ENCODE data around the gene UNC5A.

UNC5A gene

GRCh38 chr5:176851380-176851779 lies 41.0 kb downstream of the UNC5A start:
- peak overlapping the region; percentile 61 for H2BK15ac ChIP-seq (ENCODE audit: low read length)
- peak overlapping the region; percentile 75 for H4K91ac ChIP-seq (ENCODE audit: low read depth, low read length, poor library complexity)
- no peaks in the 10 kb centered on the region for H3K9me3 ChIP-seq (replicated peaks in 1 of 2; ENCODE audit: control insufficient read depth in 2 of 2, insufficient read depth in 1 of 2, low read depth in 1 of 2, low read length in 2 of 2)
- H3K23ac ChIP-seq (ENCODE audit: low read depth, low read length, poor library complexity): peak overlapping the region; percentile 58
- WGBS, 2 donors (ENCODE audit: extremely low coverage in 2 of 2, insufficient read length in 2 of 2, insufficient replicate concordance in 1 of 2): no CpG with 5 or more reads among the region's 12 CpGs
- no peak overlapping the region for H3K9ac ChIP-seq (ENCODE audit: low read depth, low read length, poor library complexity)
- H2BK5ac ChIP-seq (ENCODE audit: low read length): peak overlapping the region; percentile 62
- peaks cover 4% of the 10 kb centered on the region for H3K79me1 ChIP-seq (ENCODE audit: low read depth, low read length)
- H3K27me3 ChIP-seq (ENCODE audit: control insufficient read depth in 3 of 3, insufficient read depth in 3 of 3, low read depth in 1 of 3, low read length in 3 of 3): peaks cover 0 to 69% (median 0%) of the 10 kb centered on the region in 3 experiments
- no peak overlapping the region for H3K4ac ChIP-seq (ENCODE audit: low read length)
- H3K27ac ChIP-seq (replicated peaks; ENCODE audit: low read length): no peak overlapping the region
- no peak overlapping the region for H2BK120ac ChIP-seq (ENCODE audit: low read depth, low read length)
- no peaks in the 10 kb centered on the region for H3K36me3 ChIP-seq (replicated peaks in 1 of 2; ENCODE audit: control insufficient read depth in 2 of 2, insufficient read depth in 2 of 2, low read length in 2 of 2)
- H2AFZ ChIP-seq (ENCODE audit: low read length): no peak overlapping the region
- peak overlapping the region; percentile 52 for H3K18ac ChIP-seq (ENCODE audit: low read length)
- no peak overlapping the region for H3K14ac ChIP-seq (ENCODE audit: low read length)
- no peak overlapping the region for H4K8ac ChIP-seq (ENCODE audit: low read depth, low read length)
- no peak overlapping the region for H3K4me2 ChIP-seq (ENCODE audit: insufficient read depth, low read length, poor library complexity, severe bottlenecking)
- no peak for DNase-seq (ENCODE audit: low spot score)
- H3K4me1 ChIP-seq (ENCODE audit: control insufficient read depth in 2 of 2, insufficient read depth in 1 of 2, low read depth in 1 of 2, low read length in 2 of 2): peaks cover 4 to 23% of the 10 kb centered on the region in 2 donors
- peak overlapping the region; percentile 78 for H2AK5ac ChIP-seq (ENCODE audit: low read depth, low read length)
- no peak overlapping the region for H3K4me3 ChIP-seq (ENCODE audit: low read length in 2 of 2)
- no peak overlapping the region for H2BK12ac ChIP-seq (ENCODE audit: low read length)

DNA sequence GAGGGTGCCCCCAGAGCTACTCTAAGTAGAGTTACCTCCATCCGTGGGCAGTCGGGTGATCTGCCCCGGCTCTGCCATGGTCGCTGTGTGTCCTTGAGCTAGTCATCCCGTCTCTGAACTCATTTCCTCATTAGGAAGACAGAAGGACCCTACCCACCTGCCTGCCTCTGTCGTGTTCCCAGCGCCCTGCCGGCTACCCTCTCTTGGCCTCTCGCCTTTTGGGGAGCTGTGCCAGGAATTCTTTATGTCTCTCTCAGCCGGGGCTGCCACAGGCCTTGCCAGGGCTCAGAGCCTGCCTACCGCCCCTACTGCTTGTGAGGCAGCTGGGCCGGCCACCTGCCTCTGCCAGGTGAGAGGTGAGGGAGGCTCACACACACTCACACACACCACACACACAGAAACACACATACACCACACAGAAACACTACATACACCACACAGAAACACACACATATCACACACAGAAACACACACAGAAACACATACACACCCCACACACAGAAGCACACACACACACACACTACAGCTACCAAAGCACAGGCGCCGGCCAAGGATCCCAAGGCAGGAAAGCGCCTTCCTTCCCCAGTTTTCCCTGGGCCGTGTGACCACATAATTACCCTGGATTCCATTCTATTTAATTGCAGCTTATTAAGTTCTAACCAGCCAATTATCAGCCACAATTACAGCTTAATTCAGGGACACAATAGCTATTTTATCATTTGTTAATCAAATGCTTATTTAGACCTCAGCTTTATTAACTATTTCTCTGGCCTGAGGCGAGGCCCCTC lies 41.7 kb downstream of the UNC5A start:
- Histone ChIP-seq H3K27ac (replicated peaks; ENCODE audit: low read length) (no peak overlapping the region), H3K14ac (ENCODE audit: low read length) (no peak overlapping the region), H3K36me3 (replicated peaks in 1 of 2; ENCODE audit: control insufficient read depth in 2 of 2, insufficient read depth in 2 of 2, low read length in 2 of 2) (no peaks in the 10 kb centered on the region), H3K18ac (ENCODE audit: low read length) (peak overlapping the region; percentile 19), H3K4me3 (ENCODE audit: low read length in 2 of 2) (no peak overlapping the region), H3K4me2 (ENCODE audit: insufficient read depth, low read length, poor library complexity, severe bottlenecking) (no peak overlapping the region), H3K4ac (ENCODE audit: low read length) (no peak overlapping the region), H3K23ac (ENCODE audit: low read depth, low read length, poor library complexity) (peak overlapping the region; percentile 74), H4K91ac (ENCODE audit: low read depth, low read length, poor library complexity) (peak overlapping the region; percentile 75), H4K8ac (ENCODE audit: low read depth, low read length) (no peak overlapping the region), H3K27me3 (ENCODE audit: control insufficient read depth in 3 of 3, insufficient read depth in 3 of 3, low read depth in 1 of 3, low read length in 3 of 3) (peaks cover 0 to 67% (median 0%) of the 10 kb centered on the region in 3 experiments), H2BK120ac (ENCODE audit: low read depth, low read length) (no peak overlapping the region), H2AK5ac (ENCODE audit: low read depth, low read length) (peak overlapping the region; percentile 78), H3K4me1 (ENCODE audit: control insufficient read depth in 2 of 2, insufficient read depth in 1 of 2, low read depth in 1 of 2, low read length in 2 of 2) (peaks cover 4 to 23% of the 10 kb centered on the region in 2 donors), H2BK12ac (ENCODE audit: low read length) (no peak overlapping the region), H3K9me3 (replicated peaks in 1 of 2; ENCODE audit: control insufficient read depth in 2 of 2, insufficient read depth in 1 of 2, low read depth in 1 of 2, low read length in 2 of 2) (no peaks in the 10 kb centered on the region), H2AFZ (ENCODE audit: low read length) (no peak overlapping the region), H3K9ac (ENCODE audit: low read depth, low read length, poor library complexity) (no peak overlapping the region), H3K79me1 (ENCODE audit: low read depth, low read length) (peaks cover 2% of the 10 kb centered on the region), H2BK5ac (ENCODE audit: low read length) (peak overlapping the region; percentile 62), H2BK15ac (ENCODE audit: low read length) (no peak overlapping the region)
- no CpG with 5 or more reads among the region's 17 CpGs for whole genome bisulfite sequencing, 2 donors (ENCODE audit: extremely low coverage in 2 of 2, insufficient read length in 2 of 2, insufficient replicate concordance in 1 of 2)
- no peak for DNase-seq (ENCODE audit: low spot score)

DNA sequence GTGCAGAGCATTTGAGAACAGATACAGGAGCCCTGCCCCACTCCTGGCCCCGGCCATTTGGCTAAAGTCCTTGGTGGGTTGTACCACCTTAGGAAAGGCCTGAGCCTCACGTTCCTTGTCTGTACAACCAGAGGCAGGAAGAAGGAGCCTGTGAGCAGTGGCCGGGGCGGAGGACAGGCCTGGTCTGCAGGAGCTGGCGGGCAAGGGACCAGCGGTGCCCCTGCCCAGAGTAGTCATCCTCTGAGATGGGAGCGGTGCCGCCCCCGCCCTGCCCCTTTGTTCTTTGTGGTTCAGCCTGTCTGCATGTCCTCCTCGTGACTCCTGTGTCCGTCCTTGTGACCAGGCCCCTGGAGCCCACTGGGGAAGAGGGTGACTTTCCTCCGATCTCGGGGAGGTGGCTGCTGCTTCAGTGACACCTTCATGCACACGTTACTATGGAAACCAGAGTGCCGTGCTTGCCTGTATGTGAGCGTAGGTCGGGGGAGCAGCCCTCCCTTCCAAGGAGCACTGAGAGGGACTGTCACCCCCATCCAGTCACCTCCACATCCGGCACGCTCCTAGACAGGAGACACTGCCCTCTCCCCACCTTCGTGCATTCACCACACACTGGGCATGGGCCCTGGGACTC lies 42.9 kb downstream of the UNC5A start:
- Histone ChIP-seq H3K9me3 (replicated peaks in 1 of 2; ENCODE audit: control insufficient read depth in 2 of 2, insufficient read depth in 1 of 2, low read depth in 1 of 2, low read length in 2 of 2) (no peaks in the 10 kb centered on the region), H3K27ac (replicated peaks; ENCODE audit: low read length) (no peak overlapping the region), H2BK15ac (ENCODE audit: low read length) (peak overlapping the region; percentile 17), H4K8ac (ENCODE audit: low read depth, low read length) (no peak overlapping the region), H3K36me3 (replicated peaks in 1 of 2; ENCODE audit: control insufficient read depth in 2 of 2, insufficient read depth in 2 of 2, low read length in 2 of 2) (no peaks in the 10 kb centered on the region), H3K27me3 (ENCODE audit: control insufficient read depth in 3 of 3, insufficient read depth in 3 of 3, low read depth in 1 of 3, low read length in 3 of 3) (peaks cover 0 to 77% (median 0%) of the 10 kb centered on the region in 3 experiments), H3K4me2 (ENCODE audit: insufficient read depth, low read length, poor library complexity, severe bottlenecking) (no peak overlapping the region), H2AFZ (ENCODE audit: low read length) (no peak overlapping the region), H4K91ac (ENCODE audit: low read depth, low read length, poor library complexity) (no peak overlapping the region), H3K4ac (ENCODE audit: low read length) (no peak overlapping the region), H3K18ac (ENCODE audit: low read length) (peak overlapping the region; percentile 82), H3K23ac (ENCODE audit: low read depth, low read length, poor library complexity) (no peak overlapping the region), H2BK5ac (ENCODE audit: low read length) (no peak overlapping the region), H3K79me1 (ENCODE audit: low read depth, low read length) (peaks cover 2% of the 10 kb centered on the region), H3K14ac (ENCODE audit: low read length) (peak overlapping the region; percentile 86), H3K4me1 (ENCODE audit: control insufficient read depth in 2 of 2, insufficient read depth in 1 of 2, low read depth in 1 of 2, low read length in 2 of 2) (peaks cover 4 to 22% of the 10 kb centered on the region in 2 donors), H2AK5ac (ENCODE audit: low read depth, low read length) (peak overlapping the region; percentile 31), H3K4me3 (ENCODE audit: low read length in 2 of 2) (no peak overlapping the region), H2BK120ac (ENCODE audit: low read depth, low read length) (no peak overlapping the region), H2BK12ac (ENCODE audit: low read length) (peak overlapping the region; percentile 8), H3K9ac (ENCODE audit: low read depth, low read length, poor library complexity) (peak overlapping the region; percentile 44)
- DNase-seq (ENCODE audit: low spot score): no peak
- WGBS, 2 donors (ENCODE audit: extremely low coverage in 2 of 2, insufficient read length in 2 of 2, insufficient replicate concordance in 1 of 2): no CpG with 5 or more reads among the region's 20 CpGs

GRCh38 chr5:176854164-176854563 lies 43.8 kb downstream of the UNC5A start:
- no CpG with 5 or more reads among the region's 8 CpGs for WGBS, 2 donors (ENCODE audit: extremely low coverage in 2 of 2, insufficient read length in 2 of 2, insufficient replicate concordance in 1 of 2)
- Histone ChIP-seq H2BK5ac (ENCODE audit: low read length) (no peak overlapping the region), H3K4me3 (ENCODE audit: low read length in 2 of 2) (no peak overlapping the region), H3K9me3 (replicated peaks in 1 of 2; ENCODE audit: control insufficient read depth in 2 of 2, insufficient read depth in 1 of 2, low read depth in 1 of 2, low read length in 2 of 2) (no peaks in the 10 kb centered on the region), H2BK120ac (ENCODE audit: low read depth, low read length) (no peak overlapping the region), H3K18ac (ENCODE audit: low read length) (no peak overlapping the region), H3K36me3 (replicated peaks in 1 of 2; ENCODE audit: control insufficient read depth in 2 of 2, insufficient read depth in 2 of 2, low read length in 2 of 2) (no peaks in the 10 kb centered on the region), H2BK12ac (ENCODE audit: low read length) (no peak overlapping the region), H3K27ac (replicated peaks; ENCODE audit: low read length) (no peak overlapping the region), H4K91ac (ENCODE audit: low read depth, low read length, poor library complexity) (no peak overlapping the region), H3K79me1 (ENCODE audit: low read depth, low read length) (peaks cover 2% of the 10 kb centered on the region), H3K4me2 (ENCODE audit: insufficient read depth, low read length, poor library complexity, severe bottlenecking) (no peak overlapping the region), H3K9ac (ENCODE audit: low read depth, low read length, poor library complexity) (no peak overlapping the region), H2BK15ac (ENCODE audit: low read length) (no peak overlapping the region), H3K23ac (ENCODE audit: low read depth, low read length, poor library complexity) (no peak overlapping the region), H3K4ac (ENCODE audit: low read length) (no peak overlapping the region), H2AFZ (ENCODE audit: low read length) (no peak overlapping the region), H2AK5ac (ENCODE audit: low read depth, low read length) (peak overlapping the region; percentile 20), H3K14ac (ENCODE audit: low read length) (no peak overlapping the region), H4K8ac (ENCODE audit: low read depth, low read length) (no peak overlapping the region), H3K27me3 (ENCODE audit: control insufficient read depth in 3 of 3, insufficient read depth in 3 of 3, low read depth in 1 of 3, low read length in 3 of 3) (peaks cover 0 to 72% (median 0%) of the 10 kb centered on the region in 3 experiments), H3K4me1 (ENCODE audit: control insufficient read depth in 2 of 2, insufficient read depth in 1 of 2, low read depth in 1 of 2, low read length in 2 of 2) (peaks cover 4 to 22% of the 10 kb centered on the region in 2 donors)
- DNase-seq (ENCODE audit: low spot score): no peak
